Coronary artery (tissue), 2 donors: ENCODE measurements around the gene BCL7A.
A peak's percentile ranks its signal among the peaks of the same experiment; 100 is the strongest.

Experiments
- DNase-seq: peaks from one replicate; pipeline ENCODE4 v3.0.0-alpha.2; 2017; ENCODE audit warnings: low spot score
- H3K27ac ChIP-seq, 2 donors: fragments of 200-600 bp; sonication (generic); one replicate each; pipeline ENCODE4 v1.5.1; 2016 to 2019
- H3K4me3 ChIP-seq: fragments of 200-600 bp; sonication (generic); 2 replicates; pipeline ENCODE4 v1.5.1; 2016; ENCODE audit warnings: mild to moderate bottlenecking, moderate library complexity
- TF ChIP-seq, protein P1 (sequence below): fragments of 200-600 bp; sonication (generic); IDR thresholded peaks from one replicate; pipeline ENCODE4 v1.5.1; 2019; ENCODE audit warnings: antibody characterized with exemption

BCL7A gene

DNA sequence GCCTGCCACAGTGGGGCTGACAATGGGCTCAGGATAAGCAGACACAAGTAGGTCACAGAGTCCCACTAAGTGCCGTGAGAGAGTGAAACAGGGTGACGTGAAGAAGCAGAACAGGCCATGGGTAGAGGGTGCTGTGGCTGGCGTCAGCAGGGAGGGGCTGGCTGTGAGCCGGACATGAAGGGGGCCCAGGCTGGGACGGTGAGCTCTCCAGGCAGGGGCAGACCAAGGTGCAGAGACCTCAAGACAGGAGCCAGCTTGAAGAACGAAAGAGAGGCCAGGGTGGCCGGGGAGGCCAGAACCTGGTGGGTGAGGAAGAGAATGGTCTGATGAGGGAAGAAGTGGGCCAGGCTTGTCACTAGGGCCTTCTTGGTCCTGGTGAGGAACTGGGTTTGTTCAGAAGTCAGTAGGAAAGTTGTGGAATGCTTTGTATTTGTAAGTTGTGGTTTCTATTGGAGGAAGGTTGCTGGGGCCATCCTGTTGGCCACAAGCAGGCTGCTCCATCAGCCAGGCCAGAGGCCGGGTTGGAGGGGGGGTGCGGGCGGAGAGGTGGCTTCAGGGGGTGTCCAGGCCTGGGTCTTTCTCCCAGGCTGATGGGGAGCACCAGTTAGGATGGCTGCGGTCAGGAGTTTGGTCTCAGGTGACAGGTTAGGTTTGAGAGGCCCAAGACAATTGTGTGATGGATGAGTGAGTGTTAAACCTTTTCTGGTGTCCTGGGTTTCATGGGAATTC is 35.5 kb downstream of the BCL7A start:
- H3K27ac ChIP-seq = no peak overlapping the region
- TF ChIP-seq, protein P1, sequence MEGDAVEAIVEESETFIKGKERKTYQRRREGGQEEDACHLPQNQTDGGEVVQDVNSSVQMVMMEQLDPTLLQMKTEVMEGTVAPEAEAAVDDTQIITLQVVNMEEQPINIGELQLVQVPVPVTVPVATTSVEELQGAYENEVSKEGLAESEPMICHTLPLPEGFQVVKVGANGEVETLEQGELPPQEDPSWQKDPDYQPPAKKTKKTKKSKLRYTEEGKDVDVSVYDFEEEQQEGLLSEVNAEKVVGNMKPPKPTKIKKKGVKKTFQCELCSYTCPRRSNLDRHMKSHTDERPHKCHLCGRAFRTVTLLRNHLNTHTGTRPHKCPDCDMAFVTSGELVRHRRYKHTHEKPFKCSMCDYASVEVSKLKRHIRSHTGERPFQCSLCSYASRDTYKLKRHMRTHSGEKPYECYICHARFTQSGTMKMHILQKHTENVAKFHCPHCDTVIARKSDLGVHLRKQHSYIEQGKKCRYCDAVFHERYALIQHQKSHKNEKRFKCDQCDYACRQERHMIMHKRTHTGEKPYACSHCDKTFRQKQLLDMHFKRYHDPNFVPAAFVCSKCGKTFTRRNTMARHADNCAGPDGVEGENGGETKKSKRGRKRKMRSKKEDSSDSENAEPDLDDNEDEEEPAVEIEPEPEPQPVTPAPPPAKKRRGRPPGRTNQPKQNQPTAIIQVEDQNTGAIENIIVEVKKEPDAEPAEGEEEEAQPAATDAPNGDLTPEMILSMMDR = no peak
- H3K4me3 ChIP-seq = no peak overlapping the region
- DNase-seq = no peak

- no peak for DNase-seq
- no peak overlapping the region for H3K27ac ChIP-seq
- TF ChIP-seq, protein P1 = no peak
Observed at GRCh38 chr12:122057769-122058168, 36.1 kb downstream of the BCL7A start.

DNA sequence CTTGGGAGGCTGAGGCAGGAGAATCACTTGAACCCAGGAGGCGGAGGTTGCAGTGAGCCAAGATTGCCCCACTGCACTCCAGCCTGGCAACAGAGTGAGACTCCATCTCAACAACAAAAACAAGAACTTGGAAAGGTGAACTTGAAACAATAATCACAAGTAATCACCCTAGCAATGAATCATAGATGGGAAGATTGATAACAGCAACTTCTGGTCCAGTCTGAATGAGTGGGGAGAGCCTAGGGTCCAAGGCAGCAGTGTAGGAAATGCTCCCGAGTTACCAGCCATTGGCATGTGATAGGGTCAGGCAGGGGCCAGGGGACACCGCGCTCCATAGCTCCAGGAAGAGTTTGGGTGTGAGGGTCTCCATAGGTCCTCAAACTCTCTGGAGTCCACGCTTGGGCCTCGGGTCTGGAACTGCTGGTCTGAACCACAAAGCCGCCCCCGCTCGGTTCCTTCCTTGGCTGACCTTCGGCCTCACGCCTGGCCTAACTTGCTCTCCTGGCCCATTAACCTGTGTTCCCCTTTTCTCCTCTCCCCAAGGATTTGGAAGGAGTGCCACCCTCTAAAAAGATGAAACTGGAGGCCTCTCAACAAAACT is 37.0 kb downstream of the BCL7A start:
- no peak overlapping the region for H3K4me3 ChIP-seq
- TF ChIP-seq, protein P1 = no peak
- no peak overlapping the region for H3K27ac ChIP-seq
- DNase-seq = no peak

More at GRCh38 chr12:122057769-122058168, 36.1 kb downstream of the BCL7A start:
- no peak overlapping the region for H3K4me3 ChIP-seq

DNA sequence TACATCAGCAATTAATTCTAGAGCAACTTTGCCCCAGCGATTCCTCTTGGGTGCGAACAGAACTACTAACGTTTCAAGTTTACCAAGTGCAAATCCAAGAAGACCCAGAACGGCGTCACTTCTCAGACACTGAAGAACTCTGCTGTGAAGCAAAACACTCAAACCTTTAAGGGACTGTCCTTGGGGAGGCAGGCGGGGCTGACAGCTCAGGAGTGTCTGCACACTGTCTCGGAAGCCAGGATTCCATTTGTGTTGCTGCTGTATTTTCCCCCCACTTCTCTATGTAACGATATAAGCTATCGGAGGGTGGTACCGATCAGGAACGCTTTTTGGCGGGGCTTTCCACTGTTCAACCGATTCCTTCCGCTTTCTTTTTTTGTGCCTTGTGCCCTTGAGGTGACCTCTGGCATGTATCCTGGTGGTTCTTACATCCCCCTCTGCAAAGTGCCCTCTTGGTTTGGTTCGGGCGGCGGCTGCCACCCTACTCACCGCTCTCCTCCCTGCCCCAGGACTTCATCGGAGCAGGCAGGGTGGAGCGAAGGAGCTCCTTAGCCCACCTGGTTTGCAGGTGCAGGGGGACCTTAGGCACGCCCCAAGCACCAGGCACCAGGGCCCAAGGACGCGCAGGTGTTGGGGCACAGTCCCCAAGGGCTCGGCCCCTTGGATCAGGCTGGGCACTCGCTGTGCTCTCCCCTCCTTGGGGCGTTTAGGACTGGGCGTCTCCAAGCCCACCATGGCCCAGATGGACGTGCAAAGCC is 37.7 kb downstream of the BCL7A start:
- peak overlapping the region in 1 of 2 donors; percentile 28 for H3K27ac ChIP-seq
- TF ChIP-seq, protein P1 = no peak
- no peak for DNase-seq
- no peak overlapping the region for H3K4me3 ChIP-seq

- Histone ChIP-seq H3K4me3 (no peak overlapping the region), H3K27ac (peak overlapping the region; percentile 15 to 28)
- TF ChIP-seq, protein P1 = no peak
- DNase-seq = no peak
Observed at GRCh38 chr12:122060081-122060501, 38.4 kb downstream of the BCL7A start.

DNA sequence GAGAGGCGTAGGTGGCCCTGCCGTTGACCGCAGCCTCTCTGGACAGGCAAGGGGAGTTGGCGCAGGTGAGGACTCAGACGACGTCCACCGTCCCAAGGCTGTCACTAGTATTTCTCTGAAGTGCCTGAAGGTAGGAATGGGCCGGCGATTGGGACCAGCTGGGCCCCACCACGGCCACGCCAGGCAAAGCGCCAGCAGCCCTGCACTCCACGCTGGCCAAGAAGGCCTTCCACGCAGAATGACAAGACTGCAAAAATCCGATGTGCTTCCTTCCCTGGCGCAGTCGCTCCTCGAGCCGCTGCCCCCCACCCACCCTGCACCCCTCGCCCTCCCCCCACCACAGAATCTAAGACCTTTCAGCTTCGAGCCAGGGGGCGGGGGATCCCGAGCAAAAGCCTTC is 39.6 kb downstream of the BCL7A start:
- TF ChIP-seq, protein P1 = no peak
- no peak overlapping the region for H3K4me3 ChIP-seq

More for the DNA sequence above, 39.6 kb downstream of the BCL7A start:
- DNase-seq = no peak
- no peak overlapping the region for H3K27ac ChIP-seq
